HEK293 (cell line): ENCODE data around the gene LAMC2.
"Not testable (repeated sequence)": the region's sequence is repeated elsewhere in the genome, so short reads cannot be mapped to it uniquely, and the experiment has no call there.

ENCODE experiments used
- CTCF ChIA-PET: fragments of 350-600 bp; formaldehyde crosslinking; extraction: SDS; loops from one replicate; lab custom pipeline; 2021; ENCODE audit warnings: antibody characterized with exemption; lab: Yijun Ruan, JAX
- POLR2A ChIA-PET: fragments of 300-600 bp; formaldehyde crosslinking; extraction: SDS; loops from one replicate; lab custom pipeline; 2020; ENCODE audit warnings: antibody characterized with exemption, inconsistent platforms; lab: Yijun Ruan, JAX
- H3K27ac ChIP-seq: fragments of 200-500 bp; sonication (Bioruptor generic); 2 replicates; pipeline ENCODE4 v1.5.1; 2014; ENCODE audit warnings: low read depth, low read length, control low read depth, inconsistent platforms; ENCODE audit errors: extremely low read depth
- H3K36me3 ChIP-seq, 2 experiments: fragments of 200-500 bp in 1 of 2; sonication (Bioruptor generic) in 1 of 2; 1 replicate in 1 of 2; 2 replicates in 1 of 2; pipeline ENCODE4 v1.5.1; 2014 to 2017; ENCODE audit warnings: inconsistent platforms in 2 of 2, low read length in 2 of 2; ENCODE audit not compliant: control insufficient read depth in 2 of 2, insufficient read depth in 1 of 2
- H3K4me1 ChIP-seq: fragments of 200-500 bp; sonication (Bioruptor generic); 2 replicates; pipeline ENCODE4 v1.5.1; 2014; ENCODE audit warnings: mild to moderate bottlenecking, low read length, inconsistent platforms; ENCODE audit not compliant: control insufficient read depth, insufficient read depth
- H3K4me3 ChIP-seq: 2 replicates; pipeline ENCODE4 v1.5.1; 2011; ENCODE audit warnings: low read depth, mild to moderate bottlenecking, control low read depth, low read length, moderate library complexity
- H3K9me3 ChIP-seq: fragments of 200-500 bp; sonication (Bioruptor generic); 2 replicates; pipeline ENCODE4 v1.5.1; 2014; ENCODE audit warnings: low read depth, low read length, inconsistent platforms; ENCODE audit not compliant: control insufficient read depth, insufficient read depth
- KLF1 ChIP-seq: fragments of 450-650 bp; formaldehyde crosslinking; IDR thresholded peaks from 2 replicates; pipeline ENCODE4 v1.5.1; 2016; ENCODE audit warnings: missing biosample characterization, missing genetic modification characterization
- KLF10 ChIP-seq: fragments of 450-650 bp; IDR thresholded peaks from 2 replicates; pipeline ENCODE4 v1.5.1; 2018; ENCODE audit warnings: missing biosample characterization, mild to moderate bottlenecking, missing genetic modification characterization
- MZF1 ChIP-seq: fragments of 450-650 bp; formaldehyde crosslinking; IDR thresholded peaks from 2 replicates; pipeline ENCODE4 v1.5.1; 2017; ENCODE audit warnings: missing biosample characterization, missing genetic modification characterization, borderline replicate concordance
- TCF7L2 ChIP-seq: IDR thresholded peaks from 2 replicates; pipeline ENCODE4 v1.6.1; 2011; ENCODE audit warnings: low read depth, mild to moderate bottlenecking, inconsistent platforms, low read length, moderate library complexity, borderline replicate concordance
- ZBTB11 ChIP-seq: fragments of 450-650 bp; formaldehyde crosslinking; conservative IDR thresholded peaks from 2 replicates; pipeline ENCODE4 v1.5.1; 2016; ENCODE audit warnings: low read depth, missing biosample characterization, missing genetic modification characterization
- ZBTB20 ChIP-seq: fragments of 450-650 bp; formaldehyde crosslinking; IDR thresholded peaks from 2 replicates; pipeline ENCODE4 v1.5.1; 2016; ENCODE audit warnings: missing biosample characterization, missing genetic modification characterization
- ZFP41 ChIP-seq: fragments of 450-650 bp; formaldehyde crosslinking; IDR thresholded peaks from 2 replicates; pipeline ENCODE4 v1.5.1; 2016; ENCODE audit warnings: missing biosample characterization, missing genetic modification characterization, borderline replicate concordance
- ZNF112 ChIP-seq: fragments of 450-650 bp; formaldehyde crosslinking; IDR thresholded peaks from 2 replicates; pipeline ENCODE4 v1.5.0; 2017; ENCODE audit warnings: missing biosample characterization, missing genetic modification characterization
- ZNF280C ChIP-seq: fragments of 450-650 bp; formaldehyde crosslinking; IDR thresholded peaks from 2 replicates; pipeline ENCODE4 v1.5.1; 2016; ENCODE audit warnings: missing biosample characterization, missing genetic modification characterization
- ZNF292 ChIP-seq: fragments of 450-650 bp; formaldehyde crosslinking; IDR thresholded peaks from 2 replicates; pipeline ENCODE4 v1.5.1; 2016; ENCODE audit warnings: low read depth, missing biosample characterization, missing genetic modification characterization, borderline replicate concordance
- ZNF354C ChIP-seq: fragments of 450-650 bp; formaldehyde crosslinking; IDR thresholded peaks from 2 replicates; pipeline ENCODE4 v1.5.1; 2016; ENCODE audit warnings: missing biosample characterization, missing genetic modification characterization, low read depth, borderline replicate concordance
- ZNF433 ChIP-seq: fragments of 450-650 bp; formaldehyde crosslinking; IDR thresholded peaks from 2 replicates; pipeline ENCODE4 v1.5.1; 2016; ENCODE audit warnings: missing biosample characterization, missing genetic modification characterization, low read depth
- ZNF48 ChIP-seq: fragments of 450-650 bp; formaldehyde crosslinking; IDR thresholded peaks from 2 replicates; pipeline ENCODE4 v1.5.1; 2016; ENCODE audit warnings: missing biosample characterization, missing genetic modification characterization
- ZNF548 ChIP-seq: fragments of 450-650 bp; formaldehyde crosslinking; IDR thresholded peaks from 2 replicates; pipeline ENCODE4 v1.5.1; 2016; ENCODE audit warnings: missing biosample characterization, missing genetic modification characterization
- ZNF555 ChIP-seq: fragments of 450-650 bp; formaldehyde crosslinking; conservative IDR thresholded peaks from 2 replicates; pipeline ENCODE4 v1.5.1; 2017; ENCODE audit warnings: missing biosample characterization, mild to moderate bottlenecking, missing genetic modification characterization, inconsistent platforms
- ZNF610 ChIP-seq: fragments of 450-650 bp; formaldehyde crosslinking; IDR thresholded peaks from 2 replicates; pipeline ENCODE4 v1.5.1; 2016; ENCODE audit warnings: missing biosample characterization, missing genetic modification characterization, borderline replicate concordance
- ZNF624 ChIP-seq: fragments of 450-650 bp; formaldehyde crosslinking; IDR thresholded peaks from 2 replicates; pipeline ENCODE4 v1.5.1; 2017; ENCODE audit warnings: missing biosample characterization, missing genetic modification characterization
- ZNF664 ChIP-seq: fragments of 450-650 bp; formaldehyde crosslinking; IDR thresholded peaks from 2 replicates; pipeline ENCODE4 v1.5.1; 2016; ENCODE audit warnings: missing biosample characterization, missing genetic modification characterization
- ZNF785 ChIP-seq: fragments of 450-650 bp; formaldehyde crosslinking; IDR thresholded peaks from 2 replicates; pipeline ENCODE4 v1.5.1; 2016; ENCODE audit warnings: missing biosample characterization, missing genetic modification characterization
- ZNF792 ChIP-seq: fragments of 450-650 bp; formaldehyde crosslinking; IDR thresholded peaks from 2 replicates; pipeline ENCODE4 v1.5.1; 2016; ENCODE audit warnings: missing biosample characterization, missing genetic modification characterization
- ZSCAN30 ChIP-seq: fragments of 450-650 bp; IDR thresholded peaks from 2 replicates; pipeline ENCODE4 v1.5.1; 2018; ENCODE audit warnings: missing biosample characterization, mild to moderate bottlenecking, missing genetic modification characterization, moderate library complexity
- TF ChIP-seq, protein P1 (sequence below): fragments of 450-650 bp; formaldehyde crosslinking; IDR thresholded peaks from 2 replicates; pipeline ENCODE4 v1.5.1; 2017; ENCODE audit warnings: missing biosample characterization, missing genetic modification characterization

The LAMC2 gene

DNA sequence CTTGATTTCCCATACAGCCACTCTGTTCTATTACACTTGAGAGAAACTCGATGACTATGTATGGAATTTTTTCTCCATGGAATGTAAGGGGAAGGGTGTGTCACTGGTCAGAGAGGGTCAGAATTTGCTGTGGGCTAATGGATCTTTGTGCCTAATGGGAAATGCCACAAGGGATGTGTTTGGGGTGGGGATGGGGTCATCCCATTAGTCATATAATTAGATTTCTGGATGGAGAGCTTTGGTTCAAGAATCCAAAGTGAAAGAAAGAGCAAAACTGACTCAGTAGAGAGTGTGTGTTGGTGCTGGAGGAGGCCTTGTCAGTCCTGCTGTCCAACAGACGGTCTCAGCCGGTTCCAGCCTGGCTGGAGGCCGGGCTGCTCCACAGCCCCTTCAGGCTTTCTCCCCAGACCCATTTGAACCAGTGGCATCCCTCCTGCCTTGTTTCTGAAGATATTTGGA, 86.4 kb downstream of the LAMC2 start:
- Histone ChIP-seq H3K36me3 (no peaks in the 10 kb centered on the region), H3K27ac (no peak overlapping the region), H3K4me1 (peaks cover 8% of the 10 kb centered on the region), H3K9me3 (no peaks in the 10 kb centered on the region), H3K4me3 (no peak overlapping the region)
- TF ChIP-seq ZNF354C (no peak), ZNF280C (tag by site-specific recombination) (no peak), ZNF785 (tag by site-specific recombination) (no peak), ZNF664 (tag by site-specific recombination) (no peak), ZNF792 (tag by site-specific recombination) (no peak), ZBTB11 (tag by site-specific recombination) (no peak), ZNF112 (tag by site-specific recombination) (no peak), ZNF555 (no peak), ZSCAN30 (no peak), MZF1 (tag by site-specific recombination) (no peak), ZNF548 (no peak), ZNF433 (tag by site-specific recombination) (no peak), ZNF292 (tag by site-specific recombination) (no peak), ZNF624 (tag by site-specific recombination) (no peak), ZFP41 (tag by site-specific recombination) (no peak), ZBTB20 (tag by site-specific recombination) (no peak)
- TF ChIP-seq, protein P1, sequence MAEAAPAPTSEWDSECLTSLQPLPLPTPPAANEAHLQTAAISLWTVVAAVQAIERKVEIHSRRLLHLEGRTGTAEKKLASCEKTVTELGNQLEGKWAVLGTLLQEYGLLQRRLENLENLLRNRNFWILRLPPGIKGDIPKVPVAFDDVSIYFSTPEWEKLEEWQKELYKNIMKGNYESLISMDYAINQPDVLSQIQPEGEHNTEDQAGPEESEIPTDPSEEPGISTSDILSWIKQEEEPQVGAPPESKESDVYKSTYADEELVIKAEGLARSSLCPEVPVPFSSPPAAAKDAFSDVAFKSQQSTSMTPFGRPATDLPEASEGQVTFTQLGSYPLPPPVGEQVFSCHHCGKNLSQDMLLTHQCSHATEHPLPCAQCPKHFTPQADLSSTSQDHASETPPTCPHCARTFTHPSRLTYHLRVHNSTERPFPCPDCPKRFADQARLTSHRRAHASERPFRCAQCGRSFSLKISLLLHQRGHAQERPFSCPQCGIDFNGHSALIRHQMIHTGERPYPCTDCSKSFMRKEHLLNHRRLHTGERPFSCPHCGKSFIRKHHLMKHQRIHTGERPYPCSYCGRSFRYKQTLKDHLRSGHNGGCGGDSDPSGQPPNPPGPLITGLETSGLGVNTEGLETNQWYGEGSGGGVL (tag by site-specific recombination) = no peak
- CTCF ChIA-PET = interaction anchor here (1.3 to 1.9 kb wide), 2 partner anchors 10 to 38 kb away, joined by 5 to 9 read pairs; no protein-coding TSS in a partner anchor
- POLR2A ChIA-PET = no interaction called here

DNA sequence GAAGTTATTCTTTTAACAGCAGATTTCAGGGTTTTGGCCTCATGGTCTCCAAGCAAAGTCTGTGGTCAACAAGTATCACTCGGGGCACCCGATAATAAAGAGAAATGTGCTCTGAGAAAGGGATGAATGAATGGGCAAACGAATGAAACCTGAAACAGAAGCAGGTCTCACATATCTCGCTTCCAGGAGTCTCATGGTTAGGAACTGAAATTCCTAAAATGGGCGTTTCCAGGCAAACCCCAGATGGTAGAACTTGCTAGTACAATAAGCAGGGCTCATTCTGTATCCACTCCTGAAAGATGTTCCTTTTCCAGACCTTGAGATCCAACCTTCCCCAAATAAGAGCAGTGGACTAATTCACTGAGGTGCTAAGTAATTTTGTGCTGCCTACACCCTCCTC, 87.2 kb downstream of the LAMC2 start:
- no peak overlapping the region; the same call in 1 of the 2 replicates for H3K27ac ChIP-seq
- no peaks in the 10 kb centered on the region for H3K36me3 ChIP-seq
- ChIA-PET CTCF (interaction anchor here (1.3 to 1.9 kb wide), 2 partner anchors 9 to 38 kb away, joined by 5 to 9 read pairs; no protein-coding TSS in a partner anchor), POLR2A (no interaction called here)
- H3K4me1 ChIP-seq = peaks cover 8% of the 10 kb centered on the region
- no peak overlapping the region for H3K4me3 ChIP-seq
- no peaks in the 10 kb centered on the region for H3K9me3 ChIP-seq
- TF ChIP-seq TCF7L2 (no peak), KLF1 (tag by site-specific recombination) (peak; percentile 71), ZNF610 (tag by site-specific recombination) (no peak), ZNF48 (tag by site-specific recombination) (no peak), KLF10 (tag by site-specific recombination) (no peak)

GRCh38 chr1:183273984-183274383, 87.9 kb downstream of the LAMC2 start:
- H3K9me3 ChIP-seq, H3K36me3 ChIP-seq, H3K4me3 ChIP-seq, H3K27ac ChIP-seq, POLR2A ChIA-PET, H3K4me1 ChIP-seq: not testable (repeated sequence)
- CTCF ChIA-PET = interaction anchor here (1.9 kb wide), 1 partner anchor 8 kb away, joined by 9 read pairs; no protein-coding TSS in a partner anchor
